Glutamatergic neuron (in vitro differentiated cells): ENCODE measurements around the gene TMIGD3. TPM values are rescaled to one million over a fixed set of nuclear protein-coding genes. Genes with fewer than 3 reads are reported as not detected.

Experiments used
- DNase-seq: peaks from one replicate; pipeline ENCODE4 v3.0.0; 2022
- H3K27ac Mint-ChIP-seq: one replicate; pipeline ENCODE4 v1.8.0; 2020; ENCODE audit warnings: mild to moderate bottlenecking, mixed read lengths, inconsistent platforms; ENCODE audit not compliant: unreplicated experiment
- H3K27me3 Mint-ChIP-seq: one replicate; pipeline ENCODE4 v1.8.0; 2020; ENCODE audit warnings: mild to moderate bottlenecking, moderate library complexity, mixed read lengths, inconsistent platforms; ENCODE audit not compliant: unreplicated experiment
- H3K36me3 Mint-ChIP-seq: one replicate; pipeline ENCODE4 v1.8.0; 2020; ENCODE audit warnings: mild to moderate bottlenecking, mixed read lengths, inconsistent platforms; ENCODE audit not compliant: unreplicated experiment
- H3K4me1 Mint-ChIP-seq: one replicate; pipeline ENCODE4 v1.8.0; 2020; ENCODE audit warnings: mild to moderate bottlenecking, low read depth, mixed read lengths, inconsistent platforms; ENCODE audit not compliant: unreplicated experiment
- H3K4me3 Mint-ChIP-seq: one replicate; pipeline ENCODE4 v1.8.0; 2020; ENCODE audit warnings: mild to moderate bottlenecking, mixed read lengths, inconsistent platforms; ENCODE audit not compliant: unreplicated experiment
- H3K9me3 Mint-ChIP-seq: one replicate; pipeline ENCODE4 v1.8.0; 2020; ENCODE audit warnings: mild to moderate bottlenecking, moderate library complexity, mixed read lengths, inconsistent platforms; ENCODE audit not compliant: unreplicated experiment
- CTCF ChIP-seq: fragments of 200-600 bp; sonication (generic); IDR thresholded peaks from one replicate; pipeline ENCODE4 v1.5.0; 2021; ENCODE audit not compliant: partially characterized antibody, unreplicated experiment
- total RNA-seq: library from RNA; stranded (reverse); fragmentation: NEBNext Ultra II Directional; extraction: Animal tissue kit (Norgen Biotek cat#: 25700); gene quantifications from one replicate; pipeline ENCODE4 v1.2.1, GENCODE V29; 2021; ENCODE audit not compliant: unreplicated experiment

The TMIGD3 gene
- total RNA-seq, 1 donor from 2014 or later = not detected

- Mint-ChIP-seq H3K36me3 (no peaks in the 10 kb centered on the region), H3K4me3 (no peak overlapping the region), H3K27ac (no peak overlapping the region), H3K4me1 (peaks cover 12% of the 10 kb centered on the region), H3K9me3 (no peaks in the 10 kb centered on the region), H3K27me3 (no peaks in the 10 kb centered on the region)
- DNase-seq = no peak
- TF ChIP-seq CTCF = no peak
These were observed 47.8 kb downstream of the TMIGD3 start for GRCh38 chr1:111455642-111456031.

GRCh38 chr1:111454859-111455641 lies 48.4 kb downstream of the TMIGD3 start:
- H3K27me3 Mint-ChIP-seq = peaks cover under 1% of the 10 kb centered on the region

GRCh38 chr1:111453706-111454105 lies 49.7 kb downstream of the TMIGD3 start:
- Mint-ChIP-seq H3K9me3 (peaks cover 5% of the 10 kb centered on the region), H3K4me1 (peaks cover 12% of the 10 kb centered on the region), H3K27me3 (peaks cover 4% of the 10 kb centered on the region), H3K36me3 (no peaks in the 10 kb centered on the region), H3K27ac (no peak overlapping the region), H3K4me3 (no peak overlapping the region)
- no peak for TF ChIP-seq CTCF
- no peak for DNase-seq

More at GRCh38 chr1:111454859-111455641, 48.4 kb downstream of the TMIGD3 start:
- TF ChIP-seq CTCF = no peak
- Mint-ChIP-seq H3K36me3 (no peaks in the 10 kb centered on the region), H3K27ac (peak overlapping the region; percentile 23), H3K4me3 (no peak overlapping the region), H3K4me1 (peaks cover 12% of the 10 kb centered on the region), H3K9me3 (peaks cover under 1% of the 10 kb centered on the region)
- no peak for DNase-seq

- no peaks in the 10 kb centered on the region for H3K36me3 Mint-ChIP-seq
These were observed 50.9 kb downstream of the TMIGD3 start for GRCh38 chr1:111452581-111452980.

More at GRCh38 chr1:111452581-111452980, 50.9 kb downstream of the TMIGD3 start:
- H3K27me3 Mint-ChIP-seq = peaks cover 4% of the 10 kb centered on the region
- H3K4me3 Mint-ChIP-seq = no peak overlapping the region
- peaks cover 5% of the 10 kb centered on the region for H3K9me3 Mint-ChIP-seq
- TF ChIP-seq CTCF = no peak
- H3K27ac Mint-ChIP-seq = no peak overlapping the region
- no peak for DNase-seq
- peaks cover 17% of the 10 kb centered on the region for H3K4me1 Mint-ChIP-seq
